ENCODE measurements around the gene SEMA4F.

SEMA4F gene

DNA sequence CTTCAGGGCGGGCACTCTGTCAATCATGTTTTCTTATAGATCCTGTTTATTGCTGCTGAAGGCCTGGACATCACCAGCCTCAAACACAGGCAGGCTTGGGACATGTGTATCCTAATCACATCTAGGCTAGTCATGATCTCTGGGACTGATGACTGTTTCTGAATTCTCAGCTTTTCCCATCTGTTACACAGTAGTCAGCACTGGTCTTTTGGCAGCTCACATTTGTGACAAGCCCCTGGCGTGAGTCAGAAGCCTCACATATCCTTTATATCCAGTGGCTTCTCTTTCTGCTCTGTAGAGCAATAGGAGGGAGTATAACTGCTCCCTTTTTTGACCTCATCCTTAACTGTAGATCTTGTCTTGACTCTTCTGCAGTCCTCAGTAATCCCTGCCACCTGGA is 4.5 kb downstream of the SEMA4F start:
- TF ChIP-seq, protein P1, sequence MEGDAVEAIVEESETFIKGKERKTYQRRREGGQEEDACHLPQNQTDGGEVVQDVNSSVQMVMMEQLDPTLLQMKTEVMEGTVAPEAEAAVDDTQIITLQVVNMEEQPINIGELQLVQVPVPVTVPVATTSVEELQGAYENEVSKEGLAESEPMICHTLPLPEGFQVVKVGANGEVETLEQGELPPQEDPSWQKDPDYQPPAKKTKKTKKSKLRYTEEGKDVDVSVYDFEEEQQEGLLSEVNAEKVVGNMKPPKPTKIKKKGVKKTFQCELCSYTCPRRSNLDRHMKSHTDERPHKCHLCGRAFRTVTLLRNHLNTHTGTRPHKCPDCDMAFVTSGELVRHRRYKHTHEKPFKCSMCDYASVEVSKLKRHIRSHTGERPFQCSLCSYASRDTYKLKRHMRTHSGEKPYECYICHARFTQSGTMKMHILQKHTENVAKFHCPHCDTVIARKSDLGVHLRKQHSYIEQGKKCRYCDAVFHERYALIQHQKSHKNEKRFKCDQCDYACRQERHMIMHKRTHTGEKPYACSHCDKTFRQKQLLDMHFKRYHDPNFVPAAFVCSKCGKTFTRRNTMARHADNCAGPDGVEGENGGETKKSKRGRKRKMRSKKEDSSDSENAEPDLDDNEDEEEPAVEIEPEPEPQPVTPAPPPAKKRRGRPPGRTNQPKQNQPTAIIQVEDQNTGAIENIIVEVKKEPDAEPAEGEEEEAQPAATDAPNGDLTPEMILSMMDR (IDR thresholded peaks at IDR 0.05; ENCODE audit: extremely low read depth, insufficient read depth, missing control alignments) = no peak
- in situ Hi-C loops (cut with MboI; ENCODE audit: low pct_unique_long_range_greater_than_20kb, low sequenced_read_pairs, unreplicated experiment) = no loop called here
- DNase-seq (ENCODE audit: low spot score) = no peak

DNA sequence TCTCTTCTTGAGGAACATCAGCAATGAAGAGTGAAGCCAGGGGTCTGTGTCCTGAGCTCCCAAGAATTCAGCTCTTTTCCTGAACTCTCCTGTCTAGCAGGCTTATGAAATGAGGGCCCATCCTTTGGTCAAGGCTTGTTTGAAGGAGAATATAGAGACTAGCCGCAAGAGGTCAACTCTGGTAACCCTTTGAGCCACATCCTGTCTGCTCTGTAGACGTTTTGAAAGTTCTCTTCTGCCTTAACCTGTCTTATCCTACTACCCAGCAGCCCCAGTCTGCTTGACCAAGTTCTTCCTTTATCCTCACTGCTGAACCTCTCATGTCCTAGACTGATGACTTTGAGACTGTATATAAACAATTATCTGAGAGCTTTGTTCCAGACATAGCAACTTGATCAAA is 5.4 kb downstream of the SEMA4F start:
- DNase-seq (ENCODE audit: low spot score) = no peak
- in situ Hi-C loops (cut with MboI; ENCODE audit: low pct_unique_long_range_greater_than_20kb, low sequenced_read_pairs, unreplicated experiment) = no loop called here
- TF ChIP-seq, protein P1 (IDR thresholded peaks at IDR 0.05; ENCODE audit: extremely low read depth, insufficient read depth, missing control alignments) = no peak

DNA sequence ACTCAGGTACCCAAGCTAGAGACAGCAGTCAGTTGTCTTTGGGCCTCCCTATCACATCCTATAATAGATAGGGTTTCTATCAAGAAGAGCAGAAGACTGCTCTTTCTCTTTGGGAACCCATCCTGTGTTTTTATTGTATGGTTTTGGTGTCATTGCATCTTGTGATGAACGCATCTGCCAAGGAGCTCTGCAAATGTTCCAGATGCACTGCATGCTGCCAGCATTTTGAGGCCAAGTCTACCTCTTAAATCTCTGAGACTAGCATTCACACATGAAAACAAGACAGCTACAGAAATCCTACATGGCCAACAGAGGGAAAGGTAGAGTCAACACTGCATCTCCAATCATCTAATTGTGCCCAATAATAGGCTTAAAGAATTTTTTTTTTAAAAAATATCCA is 14.0 kb downstream of the SEMA4F start:
- DNase-seq (ENCODE audit: low spot score) = no peak
- in situ Hi-C loops (cut with MboI; ENCODE audit: low pct_unique_long_range_greater_than_20kb, low sequenced_read_pairs, unreplicated experiment) = no loop called here
- TF ChIP-seq, protein P1 (IDR thresholded peaks at IDR 0.05; ENCODE audit: extremely low read depth, insufficient read depth, missing control alignments) = no peak

DNA sequence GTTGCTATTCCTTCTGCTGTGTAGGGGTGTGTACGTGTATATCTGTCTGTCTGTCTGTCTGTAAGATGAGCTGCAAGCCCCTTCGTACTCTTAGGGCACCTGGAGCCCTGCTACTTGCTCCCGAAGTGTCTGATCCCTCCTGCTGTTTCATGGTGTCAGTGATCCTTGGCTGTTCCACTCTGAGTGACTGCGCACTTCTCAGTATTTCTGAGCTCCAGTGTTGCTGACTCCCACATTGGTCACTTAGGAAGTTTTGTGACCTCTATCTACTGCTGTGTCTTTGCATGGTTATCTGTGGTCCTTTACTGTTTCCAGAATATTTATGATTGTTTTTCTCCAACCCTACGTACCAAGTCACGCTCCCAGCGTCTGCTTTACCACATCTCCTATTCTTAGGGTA is 16.2 kb downstream of the SEMA4F start:
- DNase-seq (ENCODE audit: low spot score) = no peak
- TF ChIP-seq, protein P1 (IDR thresholded peaks at IDR 0.05; ENCODE audit: extremely low read depth, insufficient read depth, missing control alignments) = no peak
- in situ Hi-C loops (cut with MboI; ENCODE audit: low pct_unique_long_range_greater_than_20kb, low sequenced_read_pairs, unreplicated experiment) = no loop called here

DNA sequence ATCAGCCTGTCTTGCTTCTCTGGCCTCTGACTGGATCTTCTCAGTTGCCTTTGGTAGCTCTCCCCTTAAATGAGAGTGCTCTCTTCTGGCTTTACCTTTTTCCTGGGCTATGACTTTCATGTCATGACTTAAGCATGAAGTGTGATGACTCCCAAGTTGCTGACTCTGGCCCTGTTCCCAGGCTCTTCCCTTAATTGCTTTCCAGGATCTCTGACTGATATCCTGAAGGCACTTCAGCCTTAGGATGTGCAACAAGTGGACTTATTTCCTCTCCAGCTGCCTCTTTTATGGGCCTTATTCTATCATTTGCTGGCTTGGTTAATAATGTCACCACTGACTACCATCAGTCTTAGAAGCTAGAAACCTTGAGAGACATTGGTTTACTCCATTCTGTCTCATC is 17.4 kb downstream of the SEMA4F start:
- TF ChIP-seq, protein P1 (IDR thresholded peaks at IDR 0.05; ENCODE audit: extremely low read depth, insufficient read depth, missing control alignments) = no peak
- in situ Hi-C loops (cut with MboI; ENCODE audit: low pct_unique_long_range_greater_than_20kb, low sequenced_read_pairs, unreplicated experiment) = no loop called here
- no peak for DNase-seq (ENCODE audit: low spot score)

DNA sequence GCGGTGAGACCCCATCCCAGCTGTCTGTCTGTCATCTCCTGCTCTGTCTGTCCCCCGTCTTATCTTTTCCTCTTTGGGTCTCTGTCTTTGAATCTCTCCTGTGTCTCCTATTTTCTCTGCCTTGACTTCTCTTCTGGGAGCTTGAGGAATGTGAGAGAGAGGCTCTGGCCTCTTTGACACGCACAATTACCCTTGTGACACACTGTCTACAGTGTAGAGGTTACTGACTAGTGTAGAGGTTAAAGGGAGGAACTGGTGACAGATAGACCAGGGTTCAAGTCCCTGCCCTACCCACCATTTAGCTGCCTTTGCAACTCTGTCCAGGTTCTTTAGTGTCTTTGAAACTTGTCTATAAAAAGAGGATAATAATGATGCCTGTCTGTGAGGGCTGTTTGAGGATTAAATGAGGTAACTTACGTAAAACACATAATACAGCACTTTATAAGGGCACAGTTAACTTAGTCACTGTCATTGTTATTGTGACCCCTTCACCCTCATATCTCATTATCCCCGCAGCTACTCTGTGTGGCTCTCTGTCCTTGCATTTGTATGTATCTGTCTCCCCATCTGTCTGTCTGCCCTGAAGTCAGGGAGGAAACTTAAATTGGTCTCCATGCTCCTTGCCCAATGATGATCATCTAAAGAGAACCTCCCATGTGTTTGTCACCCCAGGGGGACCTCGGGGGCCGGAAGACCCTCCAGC is 19.9 kb downstream of the SEMA4F start:
- no peak for DNase-seq (ENCODE audit: low spot score)
- TF ChIP-seq, protein P1 (IDR thresholded peaks at IDR 0.05; ENCODE audit: extremely low read depth, insufficient read depth, missing control alignments) = no peak
- in situ Hi-C loops (cut with MboI; ENCODE audit: low pct_unique_long_range_greater_than_20kb, low sequenced_read_pairs, unreplicated experiment) = no loop called here

All from GM13977 (cell line).